NOMO-1 treated with dmso at 0.1 percent for 144 hours (cell line): Measurements from ENCODE around the gene SDHAF3.
"Not testable (repeated sequence)": the region's sequence is repeated elsewhere in the genome, so short reads cannot be mapped to it uniquely, and the experiment has no call there.

Source experiments
- DNase-seq: peaks from one replicate; lab custom pipeline; 2025; ENCODE audit not compliant: unreplicated experiment; lab: John Stamatoyannopoulos, UW

SDHAF3 gene

GRCh38 chr7:97117372-97118188 is at the start of gene SDHAF3:
Gene SDHAF3, plus strand, starts transcription at chr7:97117698. Its CDS starts 26 bp downstream, at chr7:97117724.
- peak; percentile 100 for DNase-seq

GRCh38 chr7:97072025-97072424 is 45.5 kb upstream of the SDHAF3 start:
- DNase-seq: not testable (repeated sequence)

GRCh38 chr7:97075928-97076327 is 41.6 kb upstream of the SDHAF3 start:
- no peak for DNase-seq

- DNase-seq: no peak
Measured at GRCh38 chr7:97078023-97078969, 39.2 kb upstream of the SDHAF3 start.

- no peak for DNase-seq
Measured at GRCh38 chr7:97079300-97079699, 38.2 kb upstream of the SDHAF3 start.

- no peak for DNase-seq
Measured at GRCh38 chr7:97081521-97082300, 35.8 kb upstream of the SDHAF3 start.

GRCh38 chr7:97088364-97088763 is 29.1 kb upstream of the SDHAF3 start:
- DNase-seq: no peak

- DNase-seq: no peak
Measured at GRCh38 chr7:97089771-97090170, 27.7 kb upstream of the SDHAF3 start.

- DNase-seq: no peak
Measured at GRCh38 chr7:97090761-97091353, 26.6 kb upstream of the SDHAF3 start.

GRCh38 chr7:97094284-97094930 is 23.1 kb upstream of the SDHAF3 start:
- no peak for DNase-seq

GRCh38 chr7:97096037-97096436 is 21.5 kb upstream of the SDHAF3 start:
- no peak for DNase-seq

- no peak for DNase-seq
Measured at GRCh38 chr7:97096661-97097060, 20.8 kb upstream of the SDHAF3 start.

GRCh38 chr7:97104719-97105238 is 12.7 kb upstream of the SDHAF3 start:
- DNase-seq: peak; percentile 64

GRCh38 chr7:97107192-97107800 is 10.2 kb upstream of the SDHAF3 start:
- DNase-seq: no peak

GRCh38 chr7:97116308-97116707 is 1.2 kb upstream of the SDHAF3 start:
- peak; percentile 99 for DNase-seq

- DNase-seq: no peak
Measured at GRCh38 chr7:97117035-97117371, 495 bp upstream of the SDHAF3 start.

- DNase-seq: no peak
Measured at GRCh38 chr7:97118306-97118917, 914 bp downstream of the SDHAF3 start.

- DNase-seq: no peak
Measured at GRCh38 chr7:97119747-97120146, 2.2 kb downstream of the SDHAF3 start.
